GM21786 (cell line): Measurements from ENCODE around the gene SUMF1.
"Not testable (repeated sequence)": the region's sequence is repeated elsewhere in the genome, so short reads cannot be mapped to it uniquely, and the experiment has no call there.

Experiments used
- ATAC-seq: cut with Tn5 transposase; IDR thresholded peaks from one replicate; pipeline ENCODE4 v1.9.1; 2021; ENCODE audit not compliant: unreplicated experiment

SUMF1 gene

GRCh38 chr3:4462369-4463040 is 4.6 kb downstream of the SUMF1 start:
- ATAC-seq: no peak

- no peak for ATAC-seq
Measured at GRCh38 chr3:4461468-4462090, 5.5 kb downstream of the SUMF1 start.

GRCh38 chr3:4460334-4460733 is 6.7 kb downstream of the SUMF1 start:
- ATAC-seq: no peak

DNA sequence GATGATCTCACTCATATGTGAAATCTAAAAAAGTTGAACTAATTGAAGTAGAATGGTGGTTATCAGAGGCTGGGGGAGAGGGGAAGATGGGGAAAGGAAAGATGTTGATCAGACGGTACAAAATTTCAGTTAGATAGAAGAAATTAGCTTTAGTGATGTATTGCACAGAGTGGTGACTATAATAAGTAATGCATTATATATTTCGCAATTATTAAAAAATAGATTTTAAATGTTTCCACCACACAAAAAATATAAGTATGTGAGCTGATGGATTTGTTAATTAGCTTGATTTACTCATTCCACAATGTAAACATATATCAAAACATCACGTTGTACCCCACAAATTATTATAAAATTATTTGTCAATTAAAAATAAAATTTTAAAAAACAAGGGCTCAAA is 8.1 kb downstream of the SUMF1 start:
- ATAC-seq: no peak

- not testable (repeated sequence) for ATAC-seq
Measured at GRCh38 chr3:4456780-4457179, 10.3 kb downstream of the SUMF1 start.

GRCh38 chr3:4454142-4454541 is 12.9 kb downstream of the SUMF1 start:
- no peak for ATAC-seq

DNA sequence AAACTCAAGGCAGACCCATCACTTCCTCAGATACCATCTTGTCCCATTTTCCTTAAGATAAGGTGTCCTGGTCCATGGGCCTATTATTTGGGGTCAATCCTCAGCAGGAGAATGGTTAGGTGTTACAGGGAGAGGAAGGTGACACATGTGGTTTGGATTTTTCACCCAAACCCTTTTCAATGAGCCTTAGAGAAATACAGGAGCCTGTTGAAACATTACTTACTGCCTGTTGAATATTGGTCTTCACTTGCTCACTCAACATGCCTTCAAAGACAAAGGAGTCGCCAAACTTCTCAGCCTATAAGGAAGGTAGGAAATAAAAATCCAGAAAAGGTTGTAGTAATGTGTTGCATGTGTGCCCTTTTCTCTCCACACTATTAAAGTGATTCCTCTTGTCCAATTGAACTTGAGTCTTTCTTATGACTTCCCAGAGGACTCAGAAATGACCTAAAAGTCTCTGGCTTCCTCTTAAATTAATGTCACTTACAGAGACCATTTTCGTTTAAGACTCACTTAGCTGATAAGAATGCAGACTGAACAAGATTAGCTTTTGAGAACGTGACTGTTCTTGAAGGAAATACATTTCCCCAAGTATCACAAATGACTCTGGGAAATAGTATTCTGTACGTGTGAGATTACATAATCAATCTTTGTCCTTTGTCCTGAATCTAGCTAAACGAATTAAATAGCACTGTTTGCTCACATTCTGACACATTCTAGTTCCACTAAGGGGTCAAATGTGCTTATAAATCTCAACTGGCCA is 17.8 kb downstream of the SUMF1 start:
- no peak for ATAC-seq

DNA sequence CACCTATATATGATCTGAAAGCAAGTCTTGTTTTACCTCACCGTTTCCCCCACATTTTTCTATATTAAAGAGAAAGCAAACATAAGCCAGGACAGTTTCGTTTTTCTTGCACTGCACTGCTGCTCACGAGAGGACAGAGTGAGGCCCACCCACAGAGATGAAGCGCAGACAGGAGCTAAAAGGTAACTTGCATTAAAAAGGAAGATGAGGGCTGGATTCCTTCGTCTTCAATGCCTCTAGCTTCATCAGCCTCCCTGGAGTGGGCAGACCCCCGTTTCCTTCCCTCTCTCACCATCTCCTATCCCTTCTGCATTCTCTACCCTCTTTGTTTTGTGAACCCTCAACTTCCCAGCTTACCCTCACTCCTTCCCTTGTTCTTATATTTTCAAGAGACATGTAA is 18.9 kb downstream of the SUMF1 start:
- ATAC-seq: no peak

- ATAC-seq: no peak
Measured at GRCh38 chr3:4447295-4447999, 19.6 kb downstream of the SUMF1 start.

DNA sequence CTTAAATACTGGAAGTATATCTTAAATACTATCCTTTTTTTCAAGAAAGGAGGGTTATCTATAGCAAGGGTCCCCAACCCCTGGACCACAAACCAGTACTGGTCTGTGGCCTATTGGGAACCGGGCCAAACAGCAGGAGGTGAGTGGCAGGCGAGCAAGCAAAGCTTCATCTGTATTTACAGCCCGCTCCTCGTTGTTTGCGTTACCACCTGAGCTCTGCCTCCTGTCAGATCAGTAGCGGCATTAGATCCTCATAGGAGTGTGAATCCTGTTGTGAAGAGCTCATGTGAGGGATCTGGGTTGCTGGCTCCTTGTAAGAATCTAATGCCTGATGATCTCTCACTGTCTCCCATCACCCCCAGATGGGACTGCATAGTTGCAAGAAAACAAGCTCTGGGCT is 26.1 kb downstream of the SUMF1 start:
- no peak for ATAC-seq

DNA sequence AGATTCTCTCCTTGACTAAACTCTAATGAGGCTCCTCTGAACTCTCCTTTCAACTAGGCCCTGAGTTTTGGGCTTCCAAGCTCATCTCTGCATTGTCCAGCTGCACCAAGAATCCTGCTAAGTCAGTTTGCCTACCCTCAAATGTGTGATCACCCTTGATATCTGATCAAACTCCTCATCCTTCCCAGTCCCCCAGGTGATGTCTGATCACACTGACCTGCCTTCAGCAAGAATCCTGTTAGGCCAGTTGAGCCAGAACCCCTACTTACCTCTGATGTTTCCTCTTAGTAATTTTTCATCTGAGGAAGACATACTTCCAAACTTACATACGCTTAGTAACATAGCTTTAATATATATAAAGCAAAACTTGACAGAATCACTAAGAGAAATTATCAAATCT is 28.8 kb downstream of the SUMF1 start:
- ATAC-seq: no peak

GRCh38 chr3:4432259-4432658 is 34.8 kb downstream of the SUMF1 start:
- no peak for ATAC-seq

GRCh38 chr3:4429648-4430350 is 37.3 kb downstream of the SUMF1 start:
- no peak for ATAC-seq

DNA sequence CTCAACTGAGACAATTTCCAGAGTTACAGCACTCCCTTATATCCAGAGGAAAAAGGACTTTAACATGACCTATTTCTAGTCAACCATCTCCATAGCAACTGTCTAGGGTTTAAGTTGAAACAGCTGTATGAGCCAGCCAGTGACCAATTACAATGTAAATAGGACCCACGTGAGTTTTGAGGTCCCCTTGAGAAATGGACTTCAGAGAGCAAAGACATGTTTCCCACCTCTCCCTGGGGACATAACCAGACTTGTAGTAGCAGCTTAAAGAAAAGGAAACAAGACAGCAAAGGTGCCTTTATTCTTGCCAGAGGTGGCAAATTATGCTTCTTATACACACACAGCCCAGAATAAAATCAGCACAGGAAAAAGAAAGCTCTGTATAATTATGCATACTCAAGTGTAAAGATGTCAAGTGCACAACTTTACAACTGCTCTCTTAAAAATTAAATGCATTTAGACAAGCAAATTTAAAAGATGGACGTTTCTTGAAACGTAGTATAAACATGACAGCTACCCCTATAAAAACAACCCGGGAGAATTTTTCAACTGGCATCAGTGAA is 40.2 kb downstream of the SUMF1 start:
- peak; percentile 85 for ATAC-seq

DNA sequence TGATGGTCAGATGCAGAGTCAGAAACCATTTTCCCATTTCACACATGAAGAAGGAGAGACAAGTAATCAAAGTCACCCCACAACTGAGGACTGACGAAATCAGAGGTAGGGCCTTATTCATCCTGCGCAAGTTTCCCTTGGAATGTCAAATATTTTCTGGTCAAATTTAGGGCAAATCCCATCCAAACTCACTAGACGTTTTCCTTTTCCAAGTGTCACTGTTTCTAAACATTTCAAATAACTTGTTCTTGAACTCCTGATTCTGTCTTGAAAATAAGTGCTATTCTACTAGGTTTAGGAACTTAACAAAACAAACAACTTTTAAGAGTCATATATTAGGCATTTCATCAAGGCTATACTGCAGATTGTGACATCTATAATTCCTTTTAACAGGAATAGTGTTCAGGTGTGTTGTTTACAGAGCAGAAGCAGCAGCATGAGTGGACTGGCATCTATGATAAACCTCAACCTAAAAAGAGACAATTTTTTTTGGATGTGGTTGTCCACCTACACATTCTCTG is 40.7 kb downstream of the SUMF1 start:
- ATAC-seq: no peak

DNA sequence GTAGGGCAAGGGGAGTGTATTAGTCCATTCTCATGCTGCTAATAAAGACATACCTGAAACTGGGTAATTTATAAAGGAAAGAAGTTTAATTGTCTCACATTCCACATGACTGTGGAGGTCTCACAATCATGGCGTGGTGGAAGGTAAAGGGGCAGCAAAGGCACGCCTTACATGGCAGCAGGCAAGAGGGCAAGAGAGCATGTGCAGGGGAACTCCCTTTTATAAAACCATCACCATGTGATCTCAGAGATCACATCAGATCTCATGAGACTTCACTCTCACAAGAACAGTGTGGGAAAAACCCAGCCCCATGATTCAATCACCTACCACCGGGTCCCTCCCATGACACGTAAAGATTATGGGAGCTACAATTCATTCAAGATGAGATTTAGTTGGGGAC is 41.4 kb downstream of the SUMF1 start:
- peak; percentile 39 for ATAC-seq

DNA sequence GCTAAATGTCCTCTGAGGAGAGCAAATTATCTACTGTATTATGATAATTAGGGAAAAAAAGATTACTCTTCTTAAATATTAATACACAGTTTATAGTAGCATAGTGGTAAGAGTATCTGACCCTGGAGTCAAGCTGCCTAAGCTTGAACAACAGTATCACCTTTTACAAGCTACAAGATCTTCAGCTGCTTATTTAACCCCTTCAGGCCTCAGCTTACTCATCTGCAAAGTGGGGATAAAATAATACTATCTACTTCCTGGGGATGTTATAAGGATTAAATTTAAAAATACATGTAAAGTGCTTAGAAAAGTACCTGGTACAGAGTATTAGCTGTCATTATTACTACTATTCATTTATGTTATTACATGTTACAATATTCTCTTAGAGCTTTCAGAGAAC is 42.0 kb downstream of the SUMF1 start:
- ATAC-seq: no peak

- peak; percentile 75 for ATAC-seq
Measured at GRCh38 chr3:4421121-4421520, 45.9 kb downstream of the SUMF1 start.

GRCh38 chr3:4419920-4420319 is 47.1 kb downstream of the SUMF1 start:
- no peak for ATAC-seq

- ATAC-seq: no peak
Measured at GRCh38 chr3:4419386-4419785, 47.7 kb downstream of the SUMF1 start.
